HG03196 (cell line): ENCODE measurements around the gene TMOD2.
"Not testable (repeated sequence)": the region's sequence is repeated elsewhere in the genome, so short reads cannot be mapped to it uniquely, and the experiment has no call there.

Source experiments
- ATAC-seq: cut with Tn5 transposase; IDR thresholded peaks from one replicate; pipeline ENCODE4 v1.9.1; 2021; ENCODE audit not compliant: unreplicated experiment

The TMOD2 gene

GRCh38 chr15:51770902-51771301 is 19.5 kb downstream of the TMOD2 start:
- ATAC-seq: no peak

DNA sequence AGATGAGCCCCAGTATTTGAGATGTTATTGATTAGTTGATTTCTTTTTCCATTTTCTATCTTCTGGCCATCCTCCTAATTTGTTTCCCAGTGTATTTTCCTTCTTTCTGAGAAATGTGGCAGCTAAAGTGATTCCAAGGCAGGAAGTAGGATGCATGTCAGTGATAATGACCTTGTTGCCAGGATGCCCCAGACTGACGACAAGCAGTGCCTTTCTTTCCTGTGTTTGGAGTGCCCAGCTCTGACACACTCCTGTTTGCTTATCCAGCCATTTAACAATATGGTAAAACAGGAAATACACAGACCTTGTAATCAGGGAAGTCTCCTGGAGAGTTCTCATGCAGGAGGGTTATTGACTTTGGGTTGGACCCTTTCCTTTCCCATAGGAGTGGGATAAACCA is 20.4 kb downstream of the TMOD2 start:
- no peak for ATAC-seq

- ATAC-seq: no peak
These were observed 23.5 kb downstream of the TMOD2 start for GRCh38 chr15:51774916-51775315.

DNA sequence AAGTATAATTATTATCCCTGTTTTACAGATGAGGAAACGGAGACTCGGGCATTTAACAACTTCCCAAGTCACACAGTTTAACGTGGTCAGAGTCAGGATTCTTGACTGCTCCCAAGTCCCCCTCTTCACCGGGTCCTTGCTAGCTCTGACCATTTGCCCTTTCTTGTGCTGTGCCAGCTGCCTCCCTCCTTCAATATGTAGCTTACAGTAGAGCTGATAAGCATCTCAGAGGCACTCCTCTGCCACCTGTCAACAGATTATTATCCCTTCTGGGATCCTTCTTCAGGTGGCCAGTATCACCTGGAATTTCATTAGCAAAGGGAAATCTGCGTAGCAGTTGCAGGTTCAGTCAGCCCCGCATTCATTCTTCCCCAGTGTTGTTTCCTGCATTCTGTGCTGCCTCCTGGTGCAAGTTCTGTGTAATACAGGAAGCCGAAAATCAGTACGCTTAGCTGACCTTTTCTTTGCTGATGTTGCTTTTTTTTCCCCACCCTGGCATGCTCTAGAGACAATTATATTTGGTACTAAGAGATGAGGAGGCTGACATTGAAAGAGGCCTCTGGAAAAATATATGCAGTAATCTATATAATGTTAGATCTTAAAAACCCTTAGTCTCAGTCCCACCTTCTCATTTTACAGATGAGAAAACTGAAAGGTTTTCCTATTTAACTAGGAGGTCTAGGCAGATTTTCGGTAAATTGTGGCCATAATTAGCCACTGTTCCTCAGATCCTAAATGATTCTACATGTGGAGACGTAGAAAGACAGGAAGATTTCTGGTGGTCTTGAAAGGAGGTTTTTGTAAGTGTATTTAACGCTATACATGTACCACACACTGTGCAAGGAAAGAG is 24.8 kb downstream of the TMOD2 start:
- no peak for ATAC-seq

DNA sequence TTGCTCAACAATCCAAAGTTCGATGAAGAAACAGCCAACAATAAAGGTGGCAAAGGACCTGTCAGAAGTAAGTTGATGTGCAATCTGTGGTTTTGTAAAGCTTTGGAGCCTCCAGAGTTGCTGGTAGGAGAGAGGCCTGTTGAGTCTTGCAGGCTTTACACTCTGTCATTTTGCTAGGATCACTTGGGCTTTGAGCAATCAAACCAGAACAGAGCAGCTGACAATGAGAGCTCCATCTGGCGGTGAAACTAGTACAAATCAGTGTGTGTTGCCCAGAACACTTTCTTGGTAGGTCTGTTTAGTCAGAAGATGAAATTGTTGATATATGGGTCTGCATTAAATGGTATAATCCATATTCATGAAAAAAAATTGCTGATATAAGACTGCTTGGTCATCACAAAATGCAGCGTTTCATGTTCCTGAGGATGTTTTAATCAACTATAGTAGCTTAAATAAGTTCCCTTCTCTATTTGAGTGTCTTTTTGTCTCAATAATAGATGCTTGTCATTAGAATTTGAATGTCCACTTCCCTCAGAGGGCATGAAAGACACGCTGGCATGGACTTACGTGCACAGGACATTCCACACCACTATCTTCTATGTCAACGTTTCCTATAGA is 25.7 kb downstream of the TMOD2 start:
- ATAC-seq: no peak

DNA sequence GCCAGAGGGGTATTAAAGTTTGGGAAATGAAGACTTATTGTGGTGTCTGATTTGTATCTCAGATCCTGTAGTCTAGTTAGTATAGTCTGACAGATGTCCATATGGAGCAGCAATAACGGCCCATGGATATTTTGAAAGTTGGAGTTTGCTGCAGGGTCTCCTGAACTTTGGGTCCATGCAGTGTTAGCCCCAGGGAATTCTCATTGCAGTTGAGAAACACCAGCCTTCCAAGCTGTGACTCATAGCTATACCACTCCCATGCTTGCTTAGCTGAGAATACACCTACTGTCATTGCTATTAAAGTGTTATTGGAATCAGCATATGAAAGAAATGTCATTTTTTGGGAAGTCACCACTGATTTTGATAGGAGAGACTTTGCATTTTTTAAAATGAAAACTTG is 29.2 kb downstream of the TMOD2 start:
- no peak for ATAC-seq

GRCh38 chr15:51781506-51781905 is 30.1 kb downstream of the TMOD2 start:
- no peak for ATAC-seq

DNA sequence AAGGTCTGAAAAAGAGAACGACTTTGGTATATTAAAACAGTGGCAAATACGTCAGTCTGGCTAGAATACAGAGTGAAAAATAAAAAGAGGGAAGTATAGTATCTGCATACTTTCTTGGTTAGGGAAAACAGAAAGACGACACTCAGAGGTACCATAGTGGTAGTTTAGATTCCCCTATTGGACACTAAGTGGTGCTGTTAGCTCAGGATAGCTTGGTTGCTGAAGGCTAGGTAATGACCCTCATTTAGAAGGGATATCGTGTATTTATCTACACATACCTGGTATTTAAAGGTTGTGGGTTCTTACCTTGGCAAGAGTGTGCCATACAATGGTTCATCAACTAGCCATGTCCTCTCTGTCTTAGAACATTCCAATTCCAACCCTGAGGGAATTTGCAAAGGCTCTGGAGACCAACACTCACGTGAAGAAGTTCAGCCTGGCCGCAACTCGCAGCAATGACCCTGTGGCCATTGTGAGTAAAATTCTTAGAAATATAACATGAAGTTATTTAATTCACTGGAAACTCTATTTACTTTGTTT is 31.0 kb downstream of the TMOD2 start:
- no peak for ATAC-seq

- no peak for ATAC-seq
These were observed 32.6 kb downstream of the TMOD2 start for GRCh38 chr15:51783967-51784366.

DNA sequence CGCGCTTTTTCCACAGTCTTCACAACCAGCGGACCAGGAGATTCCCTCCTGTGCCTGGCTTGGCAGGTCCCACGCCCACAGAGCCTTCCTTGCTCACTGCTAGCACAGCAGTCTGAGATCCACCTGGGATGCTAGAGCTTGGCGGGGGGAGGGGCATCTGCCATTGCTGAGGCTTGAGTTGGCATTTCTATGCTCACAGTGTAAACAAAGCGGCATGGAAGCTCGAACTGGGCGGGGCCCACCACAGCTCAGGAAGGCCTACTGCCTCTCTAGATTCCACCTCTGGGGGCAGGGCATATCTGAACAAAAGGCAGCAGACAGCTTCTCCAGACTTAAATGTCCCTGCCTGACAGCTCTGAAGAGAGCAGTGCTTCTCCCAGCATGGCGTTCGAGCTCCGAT is 35.7 kb downstream of the TMOD2 start:
- not testable (repeated sequence) for ATAC-seq

DNA sequence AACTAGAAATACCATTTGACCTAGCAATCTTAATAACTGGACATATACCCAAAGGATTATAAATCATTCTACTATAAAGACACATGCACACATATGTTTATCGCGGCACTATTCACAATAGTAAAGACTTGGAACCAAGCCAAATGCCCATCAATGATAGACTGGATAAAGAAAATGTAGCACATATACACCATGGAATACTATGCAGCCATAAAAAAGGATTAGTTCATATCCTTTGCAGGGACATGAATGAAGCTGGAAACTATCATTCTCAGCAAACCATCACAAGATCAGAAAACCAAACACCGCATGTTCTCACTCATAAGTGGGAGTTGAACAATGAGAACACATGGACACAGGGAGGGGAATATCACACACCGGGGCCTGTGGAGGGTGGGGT is 41.1 kb downstream of the TMOD2 start:
- ATAC-seq: not testable (repeated sequence)

GRCh38 chr15:51793521-51794305 is 42.3 kb downstream of the TMOD2 start:
- no peak for ATAC-seq

DNA sequence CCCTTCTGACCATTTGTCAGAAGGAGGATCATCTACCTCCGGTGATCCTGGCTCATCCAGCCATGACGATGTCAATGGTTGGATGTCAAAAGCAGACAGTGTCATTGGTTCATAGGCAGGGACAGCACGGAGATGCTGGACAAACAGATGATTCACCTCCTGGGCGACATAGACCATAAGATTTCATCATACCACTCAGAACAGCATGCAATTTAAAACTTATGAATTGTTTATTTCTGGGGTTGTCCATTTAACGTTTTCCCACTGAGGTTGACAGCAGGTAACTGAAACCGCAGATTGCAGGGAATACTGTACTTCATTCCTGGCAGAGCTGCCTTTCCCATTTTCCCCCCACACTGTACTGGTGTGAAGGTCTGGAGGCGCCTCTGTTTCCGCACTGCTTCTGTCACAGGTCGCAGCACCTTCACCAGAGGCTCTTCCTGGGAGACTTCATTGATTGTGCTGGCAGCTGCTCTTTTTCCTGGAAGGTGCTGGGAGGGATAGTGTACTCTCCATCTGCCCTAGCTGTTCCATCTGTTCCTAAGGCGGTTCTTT is 45.5 kb downstream of the TMOD2 start:
- no peak for ATAC-seq

- no peak for ATAC-seq
These were observed 46.9 kb downstream of the TMOD2 start for GRCh38 chr15:51798281-51798680.

DNA sequence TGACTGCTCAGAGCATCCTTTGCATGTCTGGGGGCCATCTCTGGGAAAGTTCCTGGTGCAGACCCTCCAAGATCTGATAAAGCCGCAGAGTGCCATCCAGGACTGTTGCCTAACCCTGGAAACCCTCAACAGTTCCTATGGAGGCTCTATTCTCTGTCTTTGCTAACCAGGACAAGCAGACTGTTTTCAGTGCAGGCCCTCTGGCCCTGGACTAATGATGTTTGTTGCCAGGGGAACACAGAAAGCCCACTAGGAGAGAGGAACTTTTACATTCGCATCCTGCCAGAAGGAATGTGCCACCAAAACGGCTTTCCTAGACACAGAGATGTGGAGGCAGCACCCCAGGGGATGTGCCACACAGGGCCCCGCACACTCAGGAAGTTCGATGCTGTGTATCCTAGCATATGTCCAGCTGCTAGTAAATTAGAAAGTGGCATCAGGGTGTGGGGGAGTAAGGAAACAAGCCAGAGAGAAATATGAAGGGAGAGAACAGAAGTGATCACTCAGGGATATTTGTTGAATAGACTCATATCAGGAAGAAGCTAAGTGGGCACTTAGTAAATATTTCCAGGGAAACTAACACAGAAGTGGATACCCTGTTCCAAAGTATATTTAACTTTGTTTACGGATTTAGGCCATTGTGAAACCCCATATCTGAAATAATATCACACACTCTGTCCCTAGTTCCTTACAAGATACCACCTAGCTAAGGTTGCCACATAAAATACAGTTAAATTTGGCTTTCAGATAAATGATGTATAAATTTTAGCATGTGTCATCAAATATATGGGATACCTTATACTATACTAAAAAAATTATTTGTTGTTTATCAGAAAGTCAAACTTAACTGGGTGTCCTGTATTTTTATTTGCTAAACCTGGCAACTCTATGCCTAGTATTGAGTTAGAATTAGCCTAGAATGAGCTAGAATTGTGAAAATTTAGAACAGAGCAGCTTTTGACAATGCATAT is 48.2 kb downstream of the TMOD2 start:
- no peak for ATAC-seq

DNA sequence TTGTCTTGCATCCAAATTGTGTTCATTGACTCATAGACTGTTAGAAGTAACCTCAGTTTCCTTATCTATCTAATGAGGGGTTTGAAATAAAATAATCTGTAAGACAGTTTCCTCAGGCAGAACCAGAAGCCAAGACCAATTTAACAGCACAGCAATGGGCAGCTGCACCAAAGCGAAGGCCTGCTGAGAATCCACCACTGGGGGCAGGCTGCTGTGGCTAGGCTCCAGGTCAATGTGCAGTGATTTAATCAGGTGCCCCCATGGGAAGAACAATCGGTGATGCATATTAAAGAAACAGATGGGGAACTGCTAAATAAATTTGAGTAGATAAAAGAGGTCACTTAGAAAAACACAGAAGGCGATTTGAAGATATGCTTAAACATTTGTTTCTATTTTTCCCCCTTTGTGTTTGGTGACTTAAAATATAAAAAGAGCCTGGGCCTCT is 50.0 kb downstream of the TMOD2 start:
- ATAC-seq: no peak

DNA sequence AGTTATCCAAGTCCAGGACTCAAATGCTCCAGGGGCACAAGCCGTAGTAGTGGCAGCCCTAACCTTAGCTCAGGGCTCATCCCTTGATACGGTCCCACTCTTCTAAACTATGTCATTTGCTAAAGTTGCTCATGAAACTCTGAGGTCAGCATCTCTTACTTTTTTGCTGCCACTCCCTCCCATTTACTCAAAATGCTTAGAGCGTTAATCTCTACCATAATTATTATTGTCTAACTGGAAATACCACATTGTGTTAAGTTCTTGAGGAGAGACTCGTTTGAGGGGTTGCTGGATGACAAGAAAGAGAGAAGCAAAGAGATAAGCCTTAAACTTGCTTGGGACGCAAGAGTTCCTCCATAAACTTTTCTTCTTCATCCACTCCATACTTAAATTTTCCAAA is 51.2 kb downstream of the TMOD2 start:
- no peak for ATAC-seq

DNA sequence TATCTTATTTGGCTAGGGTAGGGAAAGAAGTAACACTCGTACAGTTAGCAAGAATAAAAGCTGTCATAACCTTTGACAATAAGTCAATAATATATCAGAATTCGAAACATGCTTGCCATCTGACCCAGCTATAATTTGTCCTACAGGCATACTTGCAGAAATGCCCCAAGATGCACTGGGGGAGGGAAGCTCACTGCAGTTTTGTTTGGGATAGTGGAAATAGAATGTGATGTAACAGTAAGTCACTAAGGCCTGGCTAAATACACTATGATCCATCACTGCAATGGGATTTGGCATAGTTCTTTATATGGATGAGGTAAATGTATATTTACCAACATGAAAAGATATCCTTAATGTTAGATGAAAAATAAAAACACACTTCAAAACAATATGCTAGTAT is 52.6 kb downstream of the TMOD2 start:
- no peak for ATAC-seq

DNA sequence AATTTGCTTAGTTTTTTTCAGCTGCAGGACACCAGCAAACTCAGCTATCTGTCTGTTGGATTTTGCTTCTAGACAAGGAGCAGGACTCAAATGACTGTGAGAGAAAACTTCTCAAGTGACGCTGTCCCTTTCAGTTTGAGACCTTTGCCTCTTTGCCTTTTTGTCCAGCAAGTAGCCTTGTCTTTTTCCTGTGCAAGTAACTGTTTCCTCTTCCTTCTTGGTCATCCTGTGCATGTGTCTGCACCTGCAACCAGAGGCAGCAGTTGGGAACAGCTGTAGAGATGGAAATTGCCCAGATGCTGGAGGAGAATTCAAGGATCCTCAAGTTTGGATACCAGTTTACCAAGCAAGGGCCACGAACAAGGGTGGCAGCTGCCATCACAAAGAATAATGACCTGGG is 54.7 kb downstream of the TMOD2 start:
- no peak for ATAC-seq

DNA sequence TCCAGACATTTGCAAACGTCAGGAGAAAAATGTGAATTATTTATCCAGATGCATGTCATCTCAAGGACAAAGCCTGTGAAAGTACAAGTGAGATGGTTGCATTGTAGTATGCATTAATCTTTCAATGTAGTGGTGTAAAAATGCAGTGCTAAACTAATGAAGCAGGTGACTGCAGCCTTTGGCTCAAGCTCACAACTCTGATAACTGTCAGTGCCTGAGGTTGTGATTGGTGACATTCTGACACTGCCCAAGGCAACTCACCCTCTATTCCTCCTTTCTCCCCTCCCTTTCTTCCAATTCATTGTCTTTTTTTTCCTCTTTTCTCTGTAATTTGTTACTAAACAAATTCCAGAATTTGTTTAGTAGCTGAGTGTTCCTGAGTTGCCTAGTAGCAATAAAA is 58.1 kb downstream of the TMOD2 start:
- no peak for ATAC-seq
